ENCODE measurements around the gene HELQ.
"Not testable (repeated sequence)": the region's sequence is repeated elsewhere in the genome, so short reads cannot be mapped to it uniquely, and the experiment has no call there.

The HELQ gene

DNA sequence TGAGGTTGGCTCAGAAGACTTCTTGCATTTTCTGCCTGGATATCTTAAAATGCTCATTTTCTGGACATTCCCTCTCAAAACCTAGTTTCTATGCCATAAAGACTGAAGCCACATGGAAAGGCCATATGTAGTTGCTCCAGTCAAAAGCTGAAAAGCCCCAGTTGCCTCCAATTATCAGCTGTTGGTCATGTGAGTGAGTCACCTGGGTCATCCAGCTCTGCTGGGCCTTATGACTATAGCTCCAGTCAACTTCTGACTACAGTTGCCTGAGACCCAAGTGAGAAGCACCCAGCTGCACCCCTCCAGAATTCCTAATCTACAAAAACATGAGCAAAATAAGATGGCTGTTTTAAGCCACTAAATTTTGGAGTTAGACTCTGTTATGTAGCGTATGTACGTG is 41.9 kb downstream of the HELQ start:
- no peak overlapping the region for H3K4me2 ChIP-seq
- TF ChIP-seq CTCF (conservative IDR thresholded peaks at IDR 0.05; ENCODE audit: low read depth, low read length) = no peak
- H3K4me1 ChIP-seq (ENCODE audit: low read depth, poor library complexity, severe bottlenecking) = no peaks in the 10 kb centered on the region

GRCh38 chr4:83408908-83409307 is 46.7 kb downstream of the HELQ start:
- no peak for TF ChIP-seq CTCF (conservative IDR thresholded peaks at IDR 0.05; ENCODE audit: low read depth, low read length)
- no peaks in the 10 kb centered on the region for H3K79me2 ChIP-seq (ENCODE audit: insufficient read depth, low read depth)
- no peaks in the 10 kb centered on the region for H3K4me1 ChIP-seq (ENCODE audit: low read depth, poor library complexity, severe bottlenecking)
- no peaks in the 10 kb centered on the region for H4K20me1 ChIP-seq (ENCODE audit: insufficient read depth)
- H3K9ac ChIP-seq = no peak overlapping the region
- no peak overlapping the region for H3K4me3 ChIP-seq (IDR thresholded peaks at IDR 0.05; ENCODE audit: insufficient read depth, low read depth, low read length)
- H3K27ac ChIP-seq = no peak overlapping the region
- no peaks in the 10 kb centered on the region for H3K36me3 ChIP-seq (ENCODE audit: insufficient read depth)
- no peaks in the 10 kb centered on the region for H3K27me3 ChIP-seq (ENCODE audit: insufficient read depth, low read depth)
- no peak overlapping the region for H2AFZ ChIP-seq (ENCODE audit: low read depth)
- no peak overlapping the region for H3K4me2 ChIP-seq

More for the DNA sequence above, 41.9 kb downstream of the HELQ start:
- H3K36me3 ChIP-seq (ENCODE audit: insufficient read depth) = no peaks in the 10 kb centered on the region
- H2AFZ ChIP-seq (ENCODE audit: low read depth) = no peak overlapping the region
- no peak overlapping the region for H3K27ac ChIP-seq
- no peaks in the 10 kb centered on the region for H3K79me2 ChIP-seq (ENCODE audit: insufficient read depth, low read depth)
- H3K9ac ChIP-seq = no peak overlapping the region
- H3K27me3 ChIP-seq (ENCODE audit: insufficient read depth, low read depth) = no peaks in the 10 kb centered on the region
- H3K4me3 ChIP-seq (IDR thresholded peaks at IDR 0.05; ENCODE audit: insufficient read depth, low read depth, low read length) = no peak overlapping the region
- no peaks in the 10 kb centered on the region for H4K20me1 ChIP-seq (ENCODE audit: insufficient read depth)

DNA sequence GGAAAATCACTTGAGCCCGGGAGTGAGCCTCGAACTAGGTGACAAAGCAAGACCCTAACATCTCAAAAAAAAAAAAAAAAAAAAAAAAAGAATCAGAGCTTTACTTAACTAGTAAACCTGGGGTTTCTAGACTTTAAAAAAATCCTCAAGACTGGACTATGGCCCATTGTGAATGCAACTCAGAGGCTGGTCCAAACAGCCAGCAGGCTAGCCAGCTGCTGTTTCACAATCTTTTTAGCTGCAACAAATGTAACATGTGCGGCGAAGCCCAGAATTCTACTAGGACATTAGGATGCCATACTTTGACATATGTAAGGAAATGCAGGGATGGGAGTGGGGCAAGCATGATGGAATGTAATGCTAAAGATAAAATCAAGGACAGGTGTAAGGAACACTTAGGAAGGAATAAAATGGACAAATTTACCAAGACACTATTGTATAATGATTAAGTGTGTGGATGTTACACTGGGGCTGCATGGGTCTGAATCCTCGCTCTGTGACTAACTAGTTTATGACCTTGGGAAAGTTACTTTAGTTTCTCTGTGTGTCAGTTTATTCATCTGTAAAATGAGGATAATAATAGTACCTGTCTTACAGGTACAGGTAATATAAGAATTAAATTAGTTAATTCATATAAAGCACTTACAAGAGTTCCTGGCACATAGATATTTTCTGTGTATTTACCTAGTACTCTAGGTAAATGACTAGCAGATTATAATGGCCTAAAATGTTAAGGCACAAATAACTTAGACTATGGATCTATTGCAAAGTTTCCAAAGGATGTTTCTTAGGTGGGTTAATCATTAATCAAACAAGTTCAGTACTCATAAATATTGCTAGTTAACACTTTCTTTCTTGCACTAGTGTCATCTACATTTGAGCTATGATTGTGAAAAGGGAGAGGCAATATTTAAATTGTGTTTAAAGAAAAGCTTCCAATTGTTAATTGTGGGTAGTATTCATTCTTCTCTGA is 49.5 kb downstream of the HELQ start:
- H3K36me3 ChIP-seq (ENCODE audit: insufficient read depth) = no peaks in the 10 kb centered on the region
- no peak overlapping the region for H3K27ac ChIP-seq
- no peaks in the 10 kb centered on the region for H4K20me1 ChIP-seq (ENCODE audit: insufficient read depth)
- H3K4me1 ChIP-seq (ENCODE audit: low read depth, poor library complexity, severe bottlenecking) = no peaks in the 10 kb centered on the region
- no peaks in the 10 kb centered on the region for H3K79me2 ChIP-seq (ENCODE audit: insufficient read depth, low read depth)
- H3K9ac ChIP-seq = no peak overlapping the region
- no peak overlapping the region for H3K4me3 ChIP-seq (IDR thresholded peaks at IDR 0.05; ENCODE audit: insufficient read depth, low read depth, low read length)
- H2AFZ ChIP-seq (ENCODE audit: low read depth) = no peak overlapping the region
- TF ChIP-seq CTCF (conservative IDR thresholded peaks at IDR 0.05; ENCODE audit: low read depth, low read length) = no peak
- no peaks in the 10 kb centered on the region for H3K27me3 ChIP-seq (ENCODE audit: insufficient read depth, low read depth)
- no peak overlapping the region for H3K4me2 ChIP-seq

GRCh38 chr4:83398158-83398557 is 57.5 kb downstream of the HELQ start:
- H3K4me1 ChIP-seq (ENCODE audit: low read depth, poor library complexity, severe bottlenecking); H3K27ac ChIP-seq; H3K79me2 ChIP-seq (ENCODE audit: insufficient read depth, low read depth); H3K36me3 ChIP-seq (ENCODE audit: insufficient read depth); H3K27me3 ChIP-seq (ENCODE audit: insufficient read depth, low read depth); H2AFZ ChIP-seq (ENCODE audit: low read depth); H3K4me2 ChIP-seq; H3K9ac ChIP-seq; H4K20me1 ChIP-seq (ENCODE audit: insufficient read depth); H3K4me3 ChIP-seq (IDR thresholded peaks at IDR 0.05; ENCODE audit: insufficient read depth, low read depth, low read length): not testable (repeated sequence)

- H3K36me3 ChIP-seq (ENCODE audit: insufficient read depth) = no peaks in the 10 kb centered on the region
- H3K79me2 ChIP-seq (ENCODE audit: insufficient read depth, low read depth) = no peaks in the 10 kb centered on the region
- H3K4me2 ChIP-seq = no peak overlapping the region
- no peak overlapping the region for H3K4me3 ChIP-seq (IDR thresholded peaks at IDR 0.05; ENCODE audit: insufficient read depth, low read depth, low read length)
- H3K9ac ChIP-seq = no peak overlapping the region
- TF ChIP-seq CTCF (conservative IDR thresholded peaks at IDR 0.05; ENCODE audit: low read depth, low read length) = no peak
- no peak overlapping the region for H2AFZ ChIP-seq (ENCODE audit: low read depth)
- no peaks in the 10 kb centered on the region for H3K27me3 ChIP-seq (ENCODE audit: insufficient read depth, low read depth)
- H3K27ac ChIP-seq = no peak overlapping the region
- no peaks in the 10 kb centered on the region for H3K4me1 ChIP-seq (ENCODE audit: low read depth, poor library complexity, severe bottlenecking)
- H4K20me1 ChIP-seq (ENCODE audit: insufficient read depth) = no peaks in the 10 kb centered on the region
Observed at GRCh38 chr4:83393908-83394307, 61.7 kb downstream of the HELQ start.
